K562 (cell line): ENCODE measurements around the gene DMRTC1B. TPM values are rescaled to one million over a fixed set of nuclear protein-coding genes. Genes with fewer than 3 reads are reported as not detected.
"Not testable (repeated sequence)": the region's sequence is repeated elsewhere in the genome, so short reads cannot be mapped to it uniquely, and the experiment has no call there.

Experiments used
- ATAC-seq: fragments of 200-7000 bp; cut with Tn5 transposase; 3 replicates; pipeline ENCODE4 v1.9.1; 2020; ENCODE audit warnings: moderate library complexity
- BruUV-seq: library from RNA; stranded (reverse); fragments of 400-500 nt; replicated peaks from 2 replicates; lab custom pipeline; 2021; lab: Mats Ljungman, UMichigan
- CTCF ChIA-PET: fragments of 300-600 bp; formaldehyde crosslinking; extraction: SDS; loops from one replicate; lab custom pipeline; 2021; ENCODE audit warnings: low intra/inter-chr PET ratio; lab: Yijun Ruan, JAX
- POLR2A ChIA-PET: fragments of 300-600, 350-650 bp; sonication (Branson Sonifier 250); formaldehyde crosslinking; extraction: SDS; loops from one replicate; lab custom pipeline; 2021; ENCODE audit warnings: antibody characterized with exemption, inconsistent platforms; lab: Yijun Ruan, JAX
- DNase-seq, 4 experiments: peaks; one replicate each; pipeline versions ENCODE4 v3.0.0 to v3.0.0-alpha.2; 2011 to 2018; ENCODE audit warnings: low spot score in 3 of 4, mixed read lengths in 3 of 4; ENCODE audit errors: extremely low read depth in 1 of 4
- FAIRE-seq: peaks from 2 replicates; lab custom pipeline; 2011; peaks lifted over from hg19 to GRCh38; lab: Jason Lieb, UNC
- H2AFZ ChIP-seq: 2 replicates; pipeline ENCODE4 v1.6.0; 2011; ENCODE audit warnings: low read depth, low read length, control low read depth, inconsistent platforms
- H3K27ac ChIP-seq: fragments of 200-600 bp; 3 replicates; pipeline ENCODE4 v1.8.0; 2011; ENCODE audit warnings: low read depth, mild to moderate bottlenecking, control low read depth, inconsistent platforms, low read length, moderate library complexity, mixed read lengths; ENCODE audit errors: extremely low read depth
- H3K27me3 ChIP-seq, 2 experiments: fragments of 300-600 bp in 1 of 2; 2 replicates in 1 of 2; 3 replicates in 1 of 2; pipeline versions ENCODE4 v1.6.0 to v1.8.0; 2011; ENCODE audit warnings: inconsistent platforms in 2 of 2, low read length in 2 of 2, mild to moderate bottlenecking in 1 of 2, mixed read lengths in 1 of 2, moderate library complexity in 1 of 2; ENCODE audit not compliant: control insufficient read depth in 2 of 2, insufficient read depth in 2 of 2
- H3K36me3 ChIP-seq: fragments of 300-600 bp; 3 replicates; pipeline ENCODE4 v1.8.0; 2011; ENCODE audit warnings: mild to moderate bottlenecking, low read length, inconsistent platforms; ENCODE audit not compliant: control insufficient read depth, insufficient read depth
- H3K4me1 ChIP-seq, 2 experiments: fragments of 200-600 bp in 1 of 2; replicated peaks in 1 of 2; 2 replicates in 1 of 2; 3 replicates in 1 of 2; pipeline versions ENCODE4 v1.5.1 to v1.8.0; 2011; ENCODE audit warnings: inconsistent platforms in 2 of 2, low read length in 2 of 2, mild to moderate bottlenecking in 1 of 2, mixed read lengths in 1 of 2, moderate library complexity in 1 of 2; ENCODE audit not compliant: control insufficient read depth in 2 of 2, insufficient read depth in 2 of 2
- H3K4me2 ChIP-seq: 2 replicates; pipeline ENCODE4 v1.6.1; 2011; ENCODE audit warnings: low read length, control low read depth, inconsistent platforms, mixed read lengths; ENCODE audit not compliant: insufficient read depth
- H3K4me3 ChIP-seq: fragments of 200-600 bp; sonication (generic), shearing (Covaris generic); 2 replicates; pipeline ENCODE4 v1.5.1; 2016; ENCODE audit warnings: control low read depth, inconsistent platforms
- H3K79me2 ChIP-seq: fragments of 200-600 bp; 3 replicates; pipeline ENCODE4 v1.8.0; 2011; ENCODE audit warnings: low read length, inconsistent platforms; ENCODE audit not compliant: control insufficient read depth, insufficient read depth
- H3K9ac ChIP-seq, 2 experiments: 2 replicates each; pipeline versions ENCODE4 v1.6.0 to v1.6.1; 2011; ENCODE audit warnings: low read depth in 2 of 2, low read length in 2 of 2, control low read depth in 1 of 2, inconsistent platforms in 1 of 2, mild to moderate bottlenecking in 1 of 2, mixed read lengths in 1 of 2; ENCODE audit not compliant: insufficient read depth in 1 of 2
- H3K9me1 ChIP-seq: one replicate; pipeline ENCODE4 v1.6.0; 2011; ENCODE audit warnings: inconsistent platforms, mild to moderate bottlenecking, low read length, moderate library complexity; ENCODE audit not compliant: control insufficient read depth, insufficient read depth
- H3K9me3 ChIP-seq: replicated peaks from 2 replicates; pipeline ENCODE4 v1.5.1; 2011; ENCODE audit warnings: low read depth, low read length, inconsistent platforms; ENCODE audit not compliant: control insufficient read depth, insufficient read depth
- H4K20me1 ChIP-seq: replicated peaks from 2 replicates; pipeline ENCODE4 v1.6.1; 2011; ENCODE audit warnings: low read length, inconsistent platforms, mixed read lengths; ENCODE audit not compliant: control insufficient read depth, insufficient read depth
- AFF1 ChIP-seq, 2 experiments: fragments of 450-650 bp; IDR thresholded peaks; 2 replicates each; pipeline ENCODE4 v1.6.1; 2018; ENCODE audit warnings: mild to moderate bottlenecking in 2 of 2, low read depth in 1 of 2; ENCODE audit not compliant: partially characterized antibody in 2 of 2
- KLF13 ChIP-seq: fragments of 450-650 bp; IDR thresholded peaks from 2 replicates; pipeline ENCODE4 v1.6.1; 2016; ENCODE audit warnings: missing genetic modification characterization, low read depth, mild to moderate bottlenecking, missing compliant biosample characterization, moderate library complexity, borderline replicate concordance
- TFAM ChIP-seq: fragments of 250-450 bp; sonication (Bioruptor Pico); conservative IDR thresholded peaks from 2 replicates; pipeline ENCODE4 v1.5.0; 2021; ENCODE audit warnings: mild to moderate bottlenecking, moderate library complexity
- WGBS: fragments of 100-300 bp; shearing (Covaris generic); methylation state at CpG from one replicate; pipeline ENCODE4 v1.1.6; 2016; ENCODE audit warnings: low coverage, mixed read lengths; ENCODE audit not compliant: insufficient coverage; ENCODE audit errors: missing lambda C conversion rate; 5-methylcytosine and 5-hydroxymethylcytosine counted together
- in situ Hi-C: fragments of 300-500 bp; cut with MboI; formaldehyde crosslinking; loops from 4 replicates; pipeline ENCODE4 v1.15.0; 2018; ENCODE audit warnings: inconsistent platforms, mixed read lengths
- intact Hi-C: fragments of 100-400 bp; cut with micrococcal nuclease; formaldehyde crosslinking; loops from 2 replicates; pipeline ENCODE4 v1.14.2; 2022
- polyA plus RNA-seq, 8 experiments: library from polyadenylated mRNA; depleted of rRNA in 4 of 8; stranded (reverse) in 5 of 8; unstranded in 3 of 8; fragments of >200 nt; fragmentation: Nextera tagmentation in 2 of 8; fragmentation: Illumina TruSeq in 1 of 8; extraction: Ambion mirVana in 2 of 8; extraction: Trizol in 1 of 8; gene quantifications; 2 replicates each; pipeline versions ENCODE4 v1.2.1 to v1.2.3, GENCODE V29; 2011 to 2014; ENCODE audit warnings: inconsistent platforms in 1 of 8, missing spikeins in 1 of 8
- total RNA-seq, 7 experiments: library from RNA; depleted of rRNA in 6 of 7; stranded (reverse); fragments of >200 nt in 6 of 7; fragmentation: Illumina TruSeq in 2 of 7; extraction: Trizol in 2 of 7; gene quantifications; 2 replicates each; pipeline versions ENCODE4 v1.2.1 to v1.2.3, GENCODE V29; 2011 to 2021; ENCODE audit warnings: low replicate concordance in 1 of 7
- TF ChIP-seq, protein P1 (sequence below): fragments of 250-450 bp; sonication (Bioruptor Pico); IDR thresholded peaks from 2 replicates; pipeline ENCODE4 v1.8.0; 2021; ENCODE audit warnings: moderate library complexity, mild to moderate bottlenecking, inconsistent platforms

Gene DMRTC1B
- total and polyA plus RNA-seq, 9 of the 15 experiments (the other 6 are each of a cell fraction or from before 2014, with no cell fraction given), result 0.11 to 0.12 TPM; not detected in 7

GRCh38 chrX:72733636-72734035, 43.1 kb upstream of the DMRTC1B start:
- ATAC-seq, H3K79me2 ChIP-seq, CTCF ChIA-PET, H3K36me3 ChIP-seq, H4K20me1 ChIP-seq, FAIRE-seq, H3K27me3 ChIP-seq, H3K4me1 ChIP-seq, H3K27ac ChIP-seq, POLR2A ChIA-PET, H3K9me3 ChIP-seq, H3K9me1 ChIP-seq, intact Hi-C loops, DNase-seq, H3K4me2 ChIP-seq, H3K9ac ChIP-seq, H2AFZ ChIP-seq, H3K4me3 ChIP-seq, BruUV-seq: not testable (repeated sequence)
- WGBS, result 13% methylated on average over 8 of the region's 8 CpGs
- in situ Hi-C loops, result loop anchor here (25.0 kb wide), 1 partner anchor 229 kb away; no protein-coding TSS in a partner anchor

GRCh38 chrX:72735561-72735960, 41.1 kb upstream of the DMRTC1B start:
- Histone ChIP-seq H3K9me3 (no peaks in the 10 kb centered on the region), H3K9ac (no peak overlapping the region), H4K20me1 (no peaks in the 10 kb centered on the region), H3K36me3 (no peaks in the 10 kb centered on the region), H3K4me2 (no peak overlapping the region), H2AFZ (no peak overlapping the region), H3K27me3 (no peaks in the 10 kb centered on the region), H3K27ac (no peak overlapping the region), H3K9me1 (no peaks in the 10 kb centered on the region), H3K4me1 (no peaks in the 10 kb centered on the region), H3K4me3 (no peak overlapping the region), H3K79me2 (no peaks in the 10 kb centered on the region)
- no TSS peak for BruUV-seq
- CTCF ChIA-PET, result no interaction called here
- DNase-seq (no peak), FAIRE-seq (no peak), ATAC-seq (no peak)
- in situ Hi-C loops (loop anchor here (25.0 kb wide), 1 partner anchor 227 kb away; no protein-coding TSS in a partner anchor), intact Hi-C loops (no loop called here)
- TF ChIP-seq AFF1 (IDR thresholded peaks at IDR 0.05; ENCODE audit: low read depth in 1 of 2, partially characterized antibody in 2 of 2) (peak in 1 of 2 experiments; percentile 41), TFAM (CRISPR knock-in tag) (no peak), KLF13 (tag) (no peak)
- TF ChIP-seq, protein P1, sequence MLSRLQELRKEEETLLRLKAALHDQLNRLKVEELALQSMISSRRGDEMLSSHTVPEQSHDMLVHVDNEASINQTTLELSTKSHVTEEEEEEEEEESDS (CRISPR knock-in tag), result no peak
- 8% methylated on average over 1 of the region's 1 CpG for WGBS
- POLR2A ChIA-PET, result interaction anchor here (0.9 kb wide), 1 partner anchor 470 kb away, joined by 3 read pairs; no protein-coding TSS in a partner anchor
